Panc1 (cell line): Measurements from ENCODE around the gene IVD.

Experiments
- POLR2AphosphoS5 ChIP-seq: IDR thresholded peaks from 2 replicates; pipeline ENCODE4 v1.6.1; 2012; ENCODE audit warnings: mild to moderate bottlenecking, low read depth, low read length, moderate library complexity
- REST ChIP-seq, 2 experiments: IDR thresholded peaks; 2 replicates each; pipeline ENCODE4 v1.6.1; 2011 to 2012; ENCODE audit warnings: low read depth in 2 of 2, control low read depth in 1 of 2, low read length in 1 of 2, mild to moderate bottlenecking in 1 of 2, moderate library complexity in 1 of 2; ENCODE audit not compliant: insufficient read depth in 1 of 2
- SIN3A ChIP-seq: IDR thresholded peaks from 2 replicates; pipeline ENCODE4 v1.6.1; 2012; ENCODE audit warnings: low read depth, mild to moderate bottlenecking, low read length, moderate library complexity, borderline replicate concordance; ENCODE audit not compliant: insufficient read depth
- TCF7L2 ChIP-seq: IDR thresholded peaks from 2 replicates; pipeline ENCODE4 v1.6.1; 2011; ENCODE audit warnings: mild to moderate bottlenecking, low read depth, low read length, inconsistent platforms
- TF ChIP-seq, protein P1 (sequence below): fragments of 450-650 bp; IDR thresholded peaks from 2 replicates; pipeline ENCODE4 v1.5.1; 2017; ENCODE audit warnings: mild to moderate bottlenecking

GRCh38 chr15:40397688-40398412 lies 7.7 kb upstream of the IVD start:
- TF ChIP-seq, protein P1, sequence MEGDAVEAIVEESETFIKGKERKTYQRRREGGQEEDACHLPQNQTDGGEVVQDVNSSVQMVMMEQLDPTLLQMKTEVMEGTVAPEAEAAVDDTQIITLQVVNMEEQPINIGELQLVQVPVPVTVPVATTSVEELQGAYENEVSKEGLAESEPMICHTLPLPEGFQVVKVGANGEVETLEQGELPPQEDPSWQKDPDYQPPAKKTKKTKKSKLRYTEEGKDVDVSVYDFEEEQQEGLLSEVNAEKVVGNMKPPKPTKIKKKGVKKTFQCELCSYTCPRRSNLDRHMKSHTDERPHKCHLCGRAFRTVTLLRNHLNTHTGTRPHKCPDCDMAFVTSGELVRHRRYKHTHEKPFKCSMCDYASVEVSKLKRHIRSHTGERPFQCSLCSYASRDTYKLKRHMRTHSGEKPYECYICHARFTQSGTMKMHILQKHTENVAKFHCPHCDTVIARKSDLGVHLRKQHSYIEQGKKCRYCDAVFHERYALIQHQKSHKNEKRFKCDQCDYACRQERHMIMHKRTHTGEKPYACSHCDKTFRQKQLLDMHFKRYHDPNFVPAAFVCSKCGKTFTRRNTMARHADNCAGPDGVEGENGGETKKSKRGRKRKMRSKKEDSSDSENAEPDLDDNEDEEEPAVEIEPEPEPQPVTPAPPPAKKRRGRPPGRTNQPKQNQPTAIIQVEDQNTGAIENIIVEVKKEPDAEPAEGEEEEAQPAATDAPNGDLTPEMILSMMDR: no peak
- TF ChIP-seq POLR2AphosphoS5: no peak
- no peak for TF ChIP-seq REST (IDR thresholded peaks at IDR 0.05; ENCODE audit: insufficient read depth in 1 of 2, low read depth in 2 of 2, low read length in 1 of 2)
- TF ChIP-seq TCF7L2: no peak
- no peak for TF ChIP-seq SIN3A
